Lung (tissue), 12 donors: ENCODE measurements around the gene MEN1. TPM values are rescaled to one million over a fixed set of nuclear protein-coding genes. Genes with fewer than 3 reads are reported as not detected.
A peak's percentile ranks its signal among the peaks of the same experiment; 100 is the strongest.

Experiments used
- ATAC-seq: fragments of 200-7000 bp; cut with Tn5 transposase; one replicate; pipeline ENCODE4 v1.9.1; 2020; ENCODE audit warnings: moderate number of reproducible peaks; ENCODE audit not compliant: insufficient read depth, low FRiP score
- DNase-seq, 3 donors: peaks; one replicate each; pipeline ENCODE4 v3.0.0-alpha.2; 2013 to 2017
- H3K27ac ChIP-seq, 2 donors: one replicate each; pipeline ENCODE4 v1.5.1; 2013; ENCODE audit warnings: mild to moderate bottlenecking in 2 of 2, moderate library complexity in 2 of 2, control low read depth in 1 of 2, inconsistent platforms in 1 of 2, low read depth in 1 of 2, low read length in 1 of 2
- H3K27me3 ChIP-seq, 3 donors: one replicate each; pipeline ENCODE4 v1.5.1; 2013; ENCODE audit warnings: low read length in 2 of 3; ENCODE audit not compliant: control insufficient read depth in 3 of 3, insufficient read depth in 3 of 3
- H3K36me3 ChIP-seq, 4 donors: one replicate each; pipeline ENCODE4 v1.5.1; 2013; ENCODE audit warnings: low read length in 4 of 4, mild to moderate bottlenecking in 1 of 4, moderate library complexity in 1 of 4; ENCODE audit not compliant: control insufficient read depth in 4 of 4, insufficient read depth in 4 of 4
- H3K4me1 ChIP-seq, 5 donors: one replicate each; pipeline ENCODE4 v1.5.1; 2013; ENCODE audit warnings: low read length in 5 of 5, mild to moderate bottlenecking in 2 of 5, moderate library complexity in 1 of 5; ENCODE audit not compliant: control insufficient read depth in 5 of 5, insufficient read depth in 5 of 5
- H3K4me3 ChIP-seq: one replicate; pipeline ENCODE4 v1.5.1; 2013; ENCODE audit warnings: mild to moderate bottlenecking, control low read depth, moderate library complexity
- H3K9ac ChIP-seq, 2 donors: one replicate each; pipeline ENCODE4 v1.5.1; 2013; ENCODE audit warnings: low read length in 2 of 2, control low read depth in 1 of 2; ENCODE audit not compliant: insufficient read depth in 1 of 2
- H3K9me3 ChIP-seq, 4 donors: one replicate each; pipeline ENCODE4 v1.5.1; 2013; ENCODE audit warnings: low read length in 3 of 4, mild to moderate bottlenecking in 1 of 4, moderate library complexity in 1 of 4; ENCODE audit not compliant: control insufficient read depth in 4 of 4, insufficient read depth in 3 of 4
- CTCF ChIP-seq: IDR thresholded peaks from 2 replicates; pipeline ENCODE4 v1.5.1; 2012; ENCODE audit warnings: mild to moderate bottlenecking; ENCODE audit errors: control extremely low read depth, extremely low read depth
- WGBS, 2 donors: extraction: QIAGEN DNeasy Blood & Tissue Kit; methylation state at CpG; one replicate each; pipeline ENCODE4 v1.1.7; 2013; 5-methylcytosine and 5-hydroxymethylcytosine counted together
- polyA plus RNA-seq, 2 donors: library from polyadenylated mRNA; stranded (reverse); fragments of 200-250 nt; gene quantifications; one replicate each; pipeline ENCODE4 v1.2.1, GENCODE V29; 2013
- total RNA-seq, 2 donors: library from RNA; depleted of rRNA in 1 of 2; stranded (reverse); fragments of >200 nt in 1 of 2; gene quantifications; one replicate each; pipeline ENCODE4 v1.2.1, GENCODE V29; 2014 to 2021
- donor health status: control.
- donor health status: control.
- donor health status: Bipolar disorder and iron deficiency.
- donor health status: healthy.
- donor health status: DM: yes; HTN: yes; CAD: no.

MEN1 gene
- total and polyA plus RNA-seq, 4 donors = 15.0 to 24.9 (median 18.6) TPM

DNA sequence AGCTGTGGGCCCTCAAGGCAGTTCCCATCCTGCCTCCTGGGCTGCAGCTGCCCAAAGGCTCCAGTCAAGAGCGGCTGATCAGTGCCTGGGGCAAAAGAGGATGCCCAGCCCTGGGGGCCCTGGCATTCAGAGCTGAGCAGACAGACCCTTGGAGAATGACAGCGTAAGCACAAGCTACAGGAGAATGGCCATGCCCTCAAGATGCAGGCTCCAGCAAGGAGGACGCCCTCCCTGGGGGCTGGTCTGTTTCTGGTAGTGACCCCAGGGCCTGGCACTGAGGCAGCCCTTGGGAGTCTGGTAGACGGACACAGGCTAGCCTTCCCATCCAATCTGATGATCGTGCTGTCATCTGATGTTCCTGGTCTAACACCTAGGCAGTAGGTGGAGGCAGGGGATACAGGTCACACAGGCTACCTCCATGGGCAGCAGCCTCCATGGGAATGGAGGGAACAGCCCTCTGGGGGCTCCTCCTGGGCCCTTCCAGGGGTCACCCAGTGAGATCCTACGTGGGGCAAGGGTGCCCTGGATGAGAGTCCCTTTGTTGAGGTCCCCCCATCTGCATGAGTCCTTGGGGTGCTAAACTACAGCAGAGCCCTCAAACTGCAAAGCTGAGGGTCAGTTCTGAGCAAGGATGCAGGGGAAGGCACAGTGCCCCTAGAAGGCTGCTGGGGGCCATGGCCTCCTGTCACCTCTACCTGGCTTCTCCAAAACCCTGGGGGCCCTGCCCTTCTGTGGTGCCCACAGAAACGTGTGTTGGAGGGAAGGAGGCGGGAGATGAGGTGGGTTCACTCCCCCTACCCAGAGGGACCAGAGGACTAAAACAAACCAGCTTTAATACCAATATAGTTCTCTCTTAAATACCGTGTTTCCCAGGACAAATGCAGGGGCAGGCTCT, 21.8 kb downstream of the MEN1 start:
- no peak overlapping the region for H3K4me3 ChIP-seq
- no peaks in the 10 kb centered on the region for H3K9me3 ChIP-seq
- no peaks in the 10 kb centered on the region for H3K27me3 ChIP-seq
- H3K36me3 ChIP-seq = peaks cover 0 to 18% (median 6%) of the 10 kb centered on the region in 4 donors
- no peak overlapping the region for H3K27ac ChIP-seq
- H3K4me1 ChIP-seq = no peaks in the 10 kb centered on the region
- no peak for TF ChIP-seq CTCF
- H3K9ac ChIP-seq = no peak overlapping the region
- 86 to 92% methylated on average over 9 of the region's 9 CpGs for WGBS, 2 donors
- DNase-seq (no peak), ATAC-seq (no peak)

DNA sequence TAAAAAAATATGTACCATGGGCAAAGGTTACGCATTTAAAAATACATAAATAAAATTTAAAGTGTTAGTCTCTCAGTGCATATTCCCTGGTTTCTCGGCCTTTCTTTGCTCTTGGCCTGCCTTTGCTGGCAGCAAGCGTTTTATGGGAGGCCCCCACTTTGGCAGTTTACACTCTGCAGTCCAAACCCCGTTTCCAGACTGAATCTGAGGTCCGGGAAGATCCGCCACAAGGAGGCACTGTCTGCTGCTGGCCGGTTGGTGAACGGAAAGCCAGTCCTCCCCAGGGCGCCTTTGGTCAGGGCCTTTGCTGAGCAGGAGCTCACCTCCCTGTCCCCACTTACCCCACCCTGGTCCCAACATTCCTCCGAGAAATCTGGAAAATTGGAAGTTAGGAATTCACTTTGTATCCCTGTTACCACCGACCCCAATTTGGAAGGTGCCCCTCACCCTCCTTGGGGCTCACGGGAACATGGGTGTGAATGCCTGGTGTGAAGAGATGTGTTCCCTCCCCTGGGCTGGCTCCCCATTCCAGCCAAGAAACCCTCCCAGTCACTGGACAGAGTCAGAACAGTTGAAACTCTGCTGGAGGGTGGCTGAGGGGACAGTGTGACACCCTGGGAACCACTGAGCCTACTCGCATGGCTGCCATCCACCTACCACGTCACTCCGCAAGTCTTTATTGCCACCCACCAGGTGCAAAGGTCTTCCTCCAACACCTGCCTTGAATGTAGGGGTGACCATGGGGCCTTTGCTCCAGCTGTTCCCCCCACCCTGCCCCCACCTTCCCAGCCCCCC, 22.6 kb downstream of the MEN1 start:
- H3K27ac ChIP-seq = no peak overlapping the region
- WGBS, 2 donors = 44 to 50% methylated on average over 15 of the region's 15 CpGs
- DNase-seq = peak; percentile 39 to 41 (median 39)
- no peak overlapping the region for H3K9ac ChIP-seq
- TF ChIP-seq CTCF = peak; percentile 55
- H3K9me3 ChIP-seq = no peaks in the 10 kb centered on the region
- H3K27me3 ChIP-seq = no peaks in the 10 kb centered on the region
- peaks cover 0 to 18% (median 6%) of the 10 kb centered on the region in 4 donors for H3K36me3 ChIP-seq
- ATAC-seq = peak; percentile 79
- no peak overlapping the region for H3K4me3 ChIP-seq
- no peaks in the 10 kb centered on the region for H3K4me1 ChIP-seq

- DNase-seq = no peak
- H3K4me3 ChIP-seq = no peak overlapping the region
- no peaks in the 10 kb centered on the region for H3K9me3 ChIP-seq
- peaks cover 0 to 11% (median 5%) of the 10 kb centered on the region in 4 donors for H3K36me3 ChIP-seq
- no peaks in the 10 kb centered on the region for H3K27me3 ChIP-seq
- no peak for TF ChIP-seq CTCF
- WGBS, 2 donors = 92 to 94% methylated on average over 10 of the region's 10 CpGs
- ATAC-seq = no peak
- H3K9ac ChIP-seq = no peak overlapping the region
- no peak overlapping the region for H3K27ac ChIP-seq
- H3K4me1 ChIP-seq = no peaks in the 10 kb centered on the region
Observed at GRCh38 chr11:64786308-64786707, 24.0 kb downstream of the MEN1 start.
